HG03378 (cell line): ENCODE results near the gene GRIP2.

Source experiments
- ATAC-seq: cut with Tn5 transposase; IDR thresholded peaks from one replicate; pipeline ENCODE4 v1.9.1; 2021; ENCODE audit warnings: mild to moderate bottlenecking, moderate library complexity; ENCODE audit not compliant: unreplicated experiment

Gene GRIP2

GRCh38 chr3:14472471-14473351 is 67.4 kb downstream of the GRIP2 start:
- ATAC-seq: no peak

- ATAC-seq: no peak
These were observed 68.5 kb downstream of the GRIP2 start for GRCh38 chr3:14471690-14472089.

- ATAC-seq: no peak
These were observed 69.1 kb downstream of the GRIP2 start for GRCh38 chr3:14471016-14471415.

GRCh38 chr3:14470461-14470860 is 69.7 kb downstream of the GRIP2 start:
- no peak for ATAC-seq

- ATAC-seq: no peak
These were observed 71.5 kb downstream of the GRIP2 start for GRCh38 chr3:14468621-14468981.

- no peak for ATAC-seq
These were observed 72.1 kb downstream of the GRIP2 start for GRCh38 chr3:14467814-14468620.

GRCh38 chr3:14466179-14466903 is 73.8 kb downstream of the GRIP2 start:
- ATAC-seq: no peak

- ATAC-seq: no peak
These were observed 74.7 kb downstream of the GRIP2 start for GRCh38 chr3:14465425-14465824.

GRCh38 chr3:14464521-14464920 is 75.6 kb downstream of the GRIP2 start:
- no peak for ATAC-seq

GRCh38 chr3:14464141-14464465 is 76.0 kb downstream of the GRIP2 start:
- no peak for ATAC-seq

- ATAC-seq: no peak
These were observed 76.6 kb downstream of the GRIP2 start for GRCh38 chr3:14463330-14464140.

GRCh38 chr3:14462738-14463137 is 77.4 kb downstream of the GRIP2 start:
- ATAC-seq: no peak

GRCh38 chr3:14461748-14462324 is 78.3 kb downstream of the GRIP2 start:
- ATAC-seq: no peak

- no peak for ATAC-seq
These were observed 79.0 kb downstream of the GRIP2 start for GRCh38 chr3:14461006-14461747.

- no peak for ATAC-seq
These were observed 79.7 kb downstream of the GRIP2 start for GRCh38 chr3:14460342-14461005.

- no peak for ATAC-seq
These were observed 80.4 kb downstream of the GRIP2 start for GRCh38 chr3:14459787-14460186.

- no peak for ATAC-seq
These were observed 80.8 kb downstream of the GRIP2 start for GRCh38 chr3:14459384-14459783.

- peak; percentile 50 for ATAC-seq
These were observed 81.5 kb downstream of the GRIP2 start for GRCh38 chr3:14458434-14459275.
